Ovary (tissue), 3 donors: Measurements from ENCODE around the gene TRIP4.

Source experiments
- CTCF ChIP-seq, 3 donors: fragments of 450-650 bp in 2 of 3; fragments of 200-600 bp in 1 of 3; IDR thresholded peaks; one replicate each; pipeline versions ENCODE4 v1.5.1 to v1.8.0; 2016 to 2022; ENCODE audit warnings: antibody characterized with exemption in 3 of 3, mild to moderate bottlenecking in 1 of 3
- EP300 ChIP-seq: sonication (generic); formaldehyde crosslinking; IDR thresholded peaks from one replicate; pipeline ENCODE4 v1.6.1; 2017; ENCODE audit warnings: antibody characterized with exemption
- donor health status: DM: no; HTN: no; CAD: no.

- TF ChIP-seq EP300 (no peak), CTCF (IDR thresholded peaks at IDR 0.05) (no peak)
Observed at GRCh38 chr15:64356710-64357040, 31.0 kb upstream of the TRIP4 start.
